H1 (cell line): ENCODE measurements around the gene U2AF1L4. TPM values are rescaled to one million over a fixed set of nuclear protein-coding genes. Genes with fewer than 3 reads are reported as not detected.

Source experiments
- CTCF ChIA-PET: fragments of 300-600 bp; sonication (Branson Sonifier 250); formaldehyde crosslinking; loops from one replicate; lab custom pipeline; 2021; ENCODE audit not compliant: partially characterized antibody; lab: Charles Lee
- POLR2A ChIA-PET: fragments of 300-600 bp; sonication (Branson Sonifier 250); formaldehyde crosslinking; loops from one replicate; lab custom pipeline; 2021; ENCODE audit warnings: inconsistent platforms; ENCODE audit not compliant: partially characterized antibody; lab: Charles Lee
- DNase-seq, 2 experiments: peaks; one replicate each; pipeline versions ENCODE4 v3.0.0 to v3.0.0-alpha.2; 2010 to 2022; ENCODE audit warnings: low spot score in 2 of 2, low read depth in 1 of 2, mixed read lengths in 1 of 2
- FAIRE-seq: peaks from 2 replicates; lab custom pipeline; 2011; peaks lifted over from hg19 to GRCh38; lab: Jason Lieb, UNC
- H2AFZ ChIP-seq: 2 replicates; pipeline ENCODE4 v1.8.1; 2012; ENCODE audit warnings: low read length, inconsistent platforms
- H2AK5ac ChIP-seq: 2 replicates; pipeline ENCODE4 v1.6.1; 2013; ENCODE audit warnings: low read depth, low read length
- H2BK120ac ChIP-seq: replicated peaks from 2 replicates; pipeline ENCODE3; 2013; ENCODE audit warnings: low read depth, low read length, inconsistent platforms
- H2BK12ac ChIP-seq: 2 replicates; pipeline ENCODE4 v1.6.1; 2013; ENCODE audit warnings: low read depth, low read length
- H2BK15ac ChIP-seq: 2 replicates; pipeline ENCODE4 v1.6.1; 2013; ENCODE audit warnings: low read length
- H2BK20ac ChIP-seq: 2 replicates; pipeline ENCODE4 v1.6.1; 2013; ENCODE audit warnings: low read length
- H2BK5ac ChIP-seq: 2 replicates; pipeline ENCODE4 v1.6.1; 2013; ENCODE audit warnings: low read depth, low read length
- H3K14ac ChIP-seq: 2 replicates; pipeline ENCODE4 v1.6.1; 2013; ENCODE audit warnings: inconsistent platforms; ENCODE audit not compliant: insufficient read length
- H3K18ac ChIP-seq: 2 replicates; pipeline ENCODE4 v1.6.1; 2013; ENCODE audit warnings: low read length; ENCODE audit errors: extremely low read depth
- H3K23ac ChIP-seq: 2 replicates; pipeline ENCODE4 v1.6.1; 2013; ENCODE audit warnings: inconsistent platforms; ENCODE audit not compliant: insufficient read length
- H3K23me2 ChIP-seq: 2 replicates; pipeline ENCODE4 v1.6.1; 2013; ENCODE audit warnings: low read depth, low read length
- H3K27ac ChIP-seq: 2 replicates; pipeline ENCODE4 v1.6.1; 2011; ENCODE audit warnings: low read depth, low read length, inconsistent platforms
- H3K27me3 ChIP-seq, 4 experiments: replicated peaks in 1 of 4; 1 replicate in 1 of 4; 2 replicates in 3 of 4; pipeline versions ENCODE4 v1.6.1 to v1.8.1; 2011 to 2013; ENCODE audit warnings: low read length in 3 of 4, mild to moderate bottlenecking in 3 of 4, inconsistent platforms in 2 of 4, mixed read lengths in 2 of 4, moderate library complexity in 1 of 4; ENCODE audit not compliant: control insufficient read depth in 3 of 4, insufficient read depth in 3 of 4; ENCODE audit errors: extremely low read depth in 1 of 4
- H3K36me3 ChIP-seq, 4 experiments: 2 replicates each; pipeline versions ENCODE4 v1.6.1 to v1.8.1; 2011 to 2013; ENCODE audit warnings: mild to moderate bottlenecking in 4 of 4, low read length in 3 of 4, moderate library complexity in 2 of 4, control low read depth in 1 of 4, inconsistent platforms in 1 of 4; ENCODE audit not compliant: insufficient read depth in 4 of 4, control insufficient read depth in 2 of 4
- H3K4ac ChIP-seq: replicated peaks from 2 replicates; pipeline ENCODE3; 2013; ENCODE audit warnings: low read length, low read depth, mixed read lengths, inconsistent platforms; ENCODE audit not compliant: insufficient read length
- H3K4me1 ChIP-seq, 4 experiments: replicated peaks in 1 of 4; 1 replicate in 1 of 4; 2 replicates in 3 of 4; pipeline versions ENCODE4 v1.6.1 to v1.8.1; 2011 to 2013; ENCODE audit warnings: low read length in 3 of 4, inconsistent platforms in 2 of 4, mixed read lengths in 1 of 4; ENCODE audit not compliant: insufficient read depth in 4 of 4, control insufficient read depth in 3 of 4
- H3K4me2 ChIP-seq, 2 experiments: 2 replicates each; pipeline versions ENCODE4 v1.6.1 to v1.8.1; 2011 to 2013; ENCODE audit warnings: low read depth in 2 of 2, low read length in 2 of 2, control low read depth in 1 of 2, inconsistent platforms in 1 of 2, mild to moderate bottlenecking in 1 of 2; ENCODE audit not compliant: insufficient read depth in 1 of 2
- H3K4me3 ChIP-seq, 4 experiments: fragments of 200-600, 300-600 bp in 1 of 4; sonication (generic), shearing (Covaris generic), sonication (Bioruptor Twin) in 1 of 4; 2 replicates each; pipeline versions ENCODE4 v1.5.1 to v1.8.1; 2011 to 2016; ENCODE audit warnings: low read length in 4 of 4, low read depth in 3 of 4, control low read depth in 2 of 4, inconsistent platforms in 2 of 4, mild to moderate bottlenecking in 2 of 4, mixed read lengths in 1 of 4, moderate library complexity in 1 of 4; ENCODE audit not compliant: insufficient read depth in 2 of 4; ENCODE audit errors: extremely low read depth in 1 of 4
- H3K56ac ChIP-seq: replicated peaks from 2 replicates; pipeline ENCODE3; 2013; ENCODE audit warnings: low read depth, mild to moderate bottlenecking, mixed read lengths, low read length, inconsistent platforms; ENCODE audit not compliant: insufficient read length
- H3K79me1 ChIP-seq: 2 replicates; pipeline ENCODE4 v1.6.1; 2013; ENCODE audit warnings: low read depth, low read length, control low read depth
- H3K79me2 ChIP-seq, 2 experiments: 2 replicates each; pipeline versions ENCODE4 v1.6.1 to v1.8.1; 2012 to 2013; ENCODE audit warnings: low read length in 2 of 2, mild to moderate bottlenecking in 2 of 2, inconsistent platforms in 1 of 2; ENCODE audit not compliant: insufficient read depth in 2 of 2, control insufficient read depth in 1 of 2
- H3K9ac ChIP-seq, 4 experiments: replicated peaks in 1 of 4; 1 replicate in 1 of 4; 2 replicates in 3 of 4; pipeline versions ENCODE4 v1.6.1 to v1.8.1; 2011 to 2013; ENCODE audit warnings: low read depth in 3 of 4, low read length in 3 of 4, control low read depth in 2 of 4, mild to moderate bottlenecking in 2 of 4, moderate library complexity in 2 of 4, inconsistent platforms in 1 of 4; ENCODE audit errors: extremely low read depth in 1 of 4
- H3K9me3 ChIP-seq, 2 experiments: 2 replicates each; pipeline versions ENCODE4 v1.6.1 to v1.8.1; 2012 to 2013; ENCODE audit warnings: mild to moderate bottlenecking in 2 of 2, moderate library complexity in 2 of 2, control low read depth in 1 of 2, inconsistent platforms in 1 of 2, low read depth in 1 of 2, low read length in 1 of 2, mixed read lengths in 1 of 2; ENCODE audit not compliant: insufficient read depth in 2 of 2
- H4K20me1 ChIP-seq, 2 experiments: replicated peaks in 1 of 2; 2 replicates each; pipeline versions ENCODE3 to v1.8.1; 2011 to 2013; ENCODE audit warnings: inconsistent platforms in 2 of 2, low read length in 2 of 2, mild to moderate bottlenecking in 1 of 2; ENCODE audit not compliant: insufficient read depth in 2 of 2, control insufficient read depth in 1 of 2
- H4K5ac ChIP-seq: 2 replicates; pipeline ENCODE4 v1.6.1; 2013; ENCODE audit warnings: low read length, low read depth, mixed read lengths, inconsistent platforms; ENCODE audit not compliant: insufficient read length
- H4K8ac ChIP-seq: 2 replicates; pipeline ENCODE4 v1.8.0; 2013; ENCODE audit warnings: mild to moderate bottlenecking, moderate library complexity, low read length, inconsistent platforms; ENCODE audit not compliant: insufficient read depth; ENCODE audit errors: extremely low read depth
- H4K91ac ChIP-seq: replicated peaks from 2 replicates; pipeline ENCODE3; 2013; ENCODE audit warnings: low read length, mixed read lengths, inconsistent platforms; ENCODE audit not compliant: insufficient read length
- CBX5 ChIP-seq: fragments of 300-800, 300-1000 bp; sonication (generic); IDR thresholded peaks from 2 replicates; pipeline ENCODE4 v1.7.1; 2016; ENCODE audit warnings: antibody characterized with exemption, low read length, low read depth
- CBX8 ChIP-seq: fragments of 300-800, 300-1000 bp; sonication (generic); IDR thresholded peaks from 2 replicates; pipeline ENCODE4 v1.7.1; 2016; ENCODE audit warnings: low read depth, low read length, borderline replicate concordance
- HDAC6 ChIP-seq: IDR thresholded peaks from one replicate; pipeline ENCODE4 v1.7.1; 2012; ENCODE audit warnings: low read depth, mild to moderate bottlenecking, inconsistent platforms, low read length, moderate library complexity
- JUN ChIP-seq: IDR thresholded peaks from 2 replicates; pipeline ENCODE4 v1.6.1; 2011; ENCODE audit warnings: low read depth, mild to moderate bottlenecking, improper control_type of control experiment, low read length
- PHF8 ChIP-seq: fragments of 200-600 bp; sonication (generic); conservative IDR thresholded peaks from 2 replicates; pipeline ENCODE4 v1.7.1; 2012; ENCODE audit warnings: low read depth, mild to moderate bottlenecking, inconsistent platforms, low read length, moderate library complexity
- POLR2A ChIP-seq, 2 experiments: IDR thresholded peaks; 1 replicate in 1 of 2; 2 replicates in 1 of 2; pipeline ENCODE4 v1.6.1; 2011; ENCODE audit warnings: low read depth in 2 of 2, low read length in 2 of 2, mild to moderate bottlenecking in 2 of 2; ENCODE audit errors: control extremely low read depth in 1 of 2
- TAF7 ChIP-seq: optimal IDR thresholded peaks from 2 replicates; pipeline ENCODE3; 2011; ENCODE audit warnings: low read depth, mild to moderate bottlenecking, inconsistent platforms, low read length, moderate library complexity, borderline replicate concordance
- TEAD4 ChIP-seq: IDR thresholded peaks from 2 replicates; pipeline ENCODE4 v1.6.1; 2012; ENCODE audit warnings: low read depth, low read length, inconsistent platforms, mixed read lengths
- WGBS, 2 experiments: shearing (Covaris generic) in 1 of 2; methylation state at CpG; one replicate each; pipeline versions ENCODE4 v1.1.6 to v1.1.7; 2013 to 2015; ENCODE audit warnings: low lambda C conversion rate in 2 of 2, mixed read lengths in 2 of 2, inconsistent platforms in 1 of 2, low coverage in 1 of 2, missing lambda C conversion rate in 1 of 2; ENCODE audit not compliant: insufficient replicate concordance in 2 of 2, insufficient coverage in 1 of 2, insufficient read length in 1 of 2; ENCODE audit errors: extremely low coverage in 1 of 2, missing lambda C conversion rate in 1 of 2; 5-methylcytosine and 5-hydroxymethylcytosine counted together
- polyA plus RNA-seq, 7 experiments: library from polyadenylated mRNA; depleted of rRNA in 3 of 7; stranded (reverse) in 5 of 7; unstranded in 2 of 7; fragments of >200 nt in 5 of 7; fragments of 200-250 nt in 2 of 7; gene quantifications; 1 replicate in 5 of 7; 2 replicates in 1 of 7; 4 replicates in 1 of 7; pipeline versions ENCODE4 v1.2.1 to v1.2.3, GENCODE V29; 2011 to 2013; ENCODE audit warnings: missing spikeins in 2 of 7, mixed read lengths in 2 of 7
- total RNA-seq: library from RNA; stranded (reverse); fragmentation: NEBNext Ultra II Directional; extraction: Animal tissue kit (Norgen Biotek cat#: 25700); gene quantifications from 2 replicates; pipeline ENCODE4 v1.2.1, GENCODE V29; 2021

The U2AF1L4 gene
- total and polyA plus RNA-seq, 2 of the 8 experiments (the other 6 are each of a cell fraction or from before 2014, with no cell fraction given), result 15.1 to 32.7 TPM

DNA sequence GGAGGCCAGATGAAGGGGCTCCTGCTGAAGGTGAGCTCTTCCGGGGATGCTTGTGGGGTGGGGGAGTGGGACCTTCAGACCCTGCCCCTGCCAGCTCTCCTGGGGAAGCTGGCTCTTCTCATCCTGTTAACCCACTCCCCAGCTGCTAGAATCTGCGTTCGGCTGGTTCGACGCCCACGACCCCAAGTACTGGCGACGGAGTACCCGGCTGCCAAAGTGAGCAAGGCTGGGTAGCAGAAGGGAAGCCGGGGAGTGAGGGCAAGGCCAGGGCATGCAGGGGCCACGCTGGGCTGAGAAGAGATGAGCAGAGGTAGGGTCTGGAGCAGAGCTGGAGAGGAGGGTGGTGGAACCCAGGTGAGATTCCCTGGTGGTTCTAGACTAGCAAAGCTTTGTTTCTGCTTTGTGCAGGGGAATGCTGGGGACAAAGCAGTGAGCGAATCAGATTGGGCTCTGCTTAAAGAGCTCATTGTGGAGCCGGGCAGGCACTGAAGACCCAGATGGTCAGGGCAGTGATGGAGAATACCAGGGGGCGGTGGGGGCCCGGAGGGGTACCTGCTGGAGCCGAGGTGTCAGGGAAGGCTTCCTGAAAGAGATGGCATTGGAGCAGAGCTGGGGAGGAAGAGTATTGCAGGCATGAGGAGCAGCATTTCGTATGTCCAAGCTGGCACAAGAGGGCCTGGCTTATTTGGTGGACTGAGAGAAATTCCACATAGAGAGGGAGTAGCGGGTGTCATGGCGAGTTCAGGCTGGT is 17.1 kb downstream of the U2AF1L4 start:
- Histone ChIP-seq H2BK20ac (no peak overlapping the region), H2AFZ (no peak overlapping the region), H2AK5ac (no peak overlapping the region), H2BK15ac (no peak overlapping the region), H3K23ac (no peak overlapping the region), H2BK12ac (no peak overlapping the region), H3K4ac (no peak overlapping the region), H3K4me3 (no peak overlapping the region), H3K79me2 (no peaks in the 10 kb centered on the region), H3K27me3 (no peaks in the 10 kb centered on the region), H3K27ac (no peak overlapping the region), H3K18ac (no peak overlapping the region), H3K36me3 (peaks cover 40 to 80% (median 76%) of the 10 kb centered on the region in 4 experiments), H2BK5ac (no peak overlapping the region), H3K4me1 (no peaks in the 10 kb centered on the region), H3K56ac (no peak overlapping the region), H2BK120ac (no peak overlapping the region), H3K23me2 (no peaks in the 10 kb centered on the region), H4K20me1 (peaks cover 12 to 18% of the 10 kb centered on the region in 2 experiments), H3K79me1 (no peaks in the 10 kb centered on the region), H3K9me3 (no peaks in the 10 kb centered on the region), H4K91ac (no peak overlapping the region), H4K8ac (no peak overlapping the region), H3K4me2 (no peak overlapping the region), H3K9ac (no peak overlapping the region), H3K14ac (no peak overlapping the region), H4K5ac (no peak overlapping the region)
- ChIA-PET CTCF (interaction anchor here (1.1 to 11.8 kb wide), 2 partner anchors 10 to 14 kb away, joined by 3 to 80 read pairs; partner anchors contain the start of gene IGFLR1), POLR2A (interaction anchor here (1.3 to 6.1 kb wide), 5 partner anchors 8 to 18 kb away, joined by 3 to 39 read pairs (median 12); partner anchors contain the start of genes KMT2B, PSENEN and U2AF1L4)
- TF ChIP-seq TAF7, result no peak
- no peak for TF ChIP-seq TEAD4
- TF ChIP-seq CBX5, result no peak
- TF ChIP-seq PHF8, result no peak
- TF ChIP-seq CBX8, result no peak
- no peak for TF ChIP-seq HDAC6
- no peak for TF ChIP-seq JUN
- TF ChIP-seq POLR2A (IDR thresholded peaks at IDR 0.05; ENCODE audit: control extremely low read depth in 1 of 2, low read depth in 2 of 2, low read length in 2 of 2), result no peak
- DNase-seq (no peak), FAIRE-seq (no peak)
- 90% methylated on average over 16 of the region's 19 CpGs; no CpG with 5 or more reads in 1 of the 2 experiments for WGBS, 2 experiments
